GM12892 (cell line): Measurements from ENCODE around the gene AP1G2.

Source experiments
- POLR2A ChIP-seq: IDR thresholded peaks from 2 replicates; pipeline ENCODE4 v1.6.1; 2011; ENCODE audit warnings: low read depth, low read length, control low read depth
- POLR2AphosphoS5 ChIP-seq: IDR thresholded peaks from 2 replicates; pipeline ENCODE4 v1.6.1; 2011; ENCODE audit warnings: low read depth, low read length, control low read depth
- TAF1 ChIP-seq: IDR thresholded peaks from 2 replicates; pipeline ENCODE4 v1.6.1; 2011; ENCODE audit warnings: low read depth, mild to moderate bottlenecking, control low read depth, low read length, borderline replicate concordance

GRCh38 chr14:23537351-23538049 lies 30.1 kb downstream of the AP1G2 start:
- TF ChIP-seq TAF1 = no peak
- TF ChIP-seq POLR2AphosphoS5 = no peak
- TF ChIP-seq POLR2A = no peak
